Central memory CD4-positive, alpha-beta T cell (primary cell): ENCODE measurements around the gene TRMT2A.
A peak's percentile ranks its signal among the peaks of the same experiment; 100 is the strongest.

Source experiments
- DNase-seq: peaks from one replicate; pipeline ENCODE4 v3.0.0; 2022

TRMT2A gene

DNA sequence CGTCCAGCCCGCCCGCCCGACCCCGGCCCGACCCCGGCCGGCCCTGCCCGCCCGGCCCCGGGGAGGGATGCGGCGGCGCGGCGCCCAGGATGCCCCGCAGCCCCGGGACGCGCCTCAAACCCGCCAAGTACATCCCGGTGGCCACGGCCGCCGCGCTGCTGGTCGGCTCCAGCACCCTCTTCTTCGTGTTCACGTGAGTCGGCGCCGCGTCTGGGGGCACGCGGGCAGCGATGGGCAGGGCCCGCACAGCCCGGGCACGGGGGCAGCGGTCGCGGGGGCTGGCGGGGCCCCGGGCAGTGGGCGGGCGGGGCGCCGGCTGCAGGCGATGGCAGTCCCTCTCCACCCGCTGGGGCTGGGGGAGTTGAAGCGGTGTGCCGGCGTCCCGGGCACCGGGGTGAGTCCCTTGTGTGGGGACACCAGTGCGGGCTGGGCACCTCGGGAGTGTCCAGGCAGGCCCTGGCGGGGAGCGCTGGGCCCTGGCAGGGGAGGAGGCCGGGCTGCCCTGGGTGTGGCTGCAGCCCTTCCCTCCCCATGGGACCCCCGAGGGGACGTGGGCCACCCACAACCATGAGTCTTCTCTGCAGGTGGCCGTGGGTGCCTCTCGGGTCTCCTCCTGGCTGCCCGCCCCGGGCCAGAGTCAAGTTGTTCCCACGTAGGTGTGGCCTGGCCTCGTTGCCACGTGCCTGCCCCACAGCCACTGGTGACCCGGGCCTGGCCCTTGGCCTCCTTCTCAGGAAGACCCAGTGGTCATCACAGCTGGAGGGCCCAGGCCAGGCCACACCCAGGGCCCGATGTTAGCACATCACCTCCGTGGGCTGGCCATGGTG, 15.0 kb upstream of the TRMT2A start:
- DNase-seq, result peak; percentile 28

DNA sequence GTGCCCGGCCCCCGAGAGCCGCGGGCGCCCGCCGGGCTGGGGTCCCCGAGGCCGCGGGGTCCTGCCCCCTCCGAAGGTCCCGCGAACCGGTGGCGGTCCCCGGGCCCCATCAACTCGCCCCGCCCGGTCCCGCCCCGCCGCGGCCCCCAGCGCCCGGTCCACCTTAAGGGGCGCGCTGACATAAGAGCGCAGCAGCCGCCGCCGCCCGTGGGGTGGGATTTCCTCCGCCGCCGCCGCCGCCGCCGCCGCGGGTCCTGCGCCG, 14.5 kb upstream of the TRMT2A start, which contains the start of gene ZDHHC8:
Gene ZDHHC8, plus strand, starts transcription at position 208 of the 262 bp plus-strand sequence. CDS start 144 bp downstream, outside the sequence.
- DNase-seq, result peak; percentile 30

DNA sequence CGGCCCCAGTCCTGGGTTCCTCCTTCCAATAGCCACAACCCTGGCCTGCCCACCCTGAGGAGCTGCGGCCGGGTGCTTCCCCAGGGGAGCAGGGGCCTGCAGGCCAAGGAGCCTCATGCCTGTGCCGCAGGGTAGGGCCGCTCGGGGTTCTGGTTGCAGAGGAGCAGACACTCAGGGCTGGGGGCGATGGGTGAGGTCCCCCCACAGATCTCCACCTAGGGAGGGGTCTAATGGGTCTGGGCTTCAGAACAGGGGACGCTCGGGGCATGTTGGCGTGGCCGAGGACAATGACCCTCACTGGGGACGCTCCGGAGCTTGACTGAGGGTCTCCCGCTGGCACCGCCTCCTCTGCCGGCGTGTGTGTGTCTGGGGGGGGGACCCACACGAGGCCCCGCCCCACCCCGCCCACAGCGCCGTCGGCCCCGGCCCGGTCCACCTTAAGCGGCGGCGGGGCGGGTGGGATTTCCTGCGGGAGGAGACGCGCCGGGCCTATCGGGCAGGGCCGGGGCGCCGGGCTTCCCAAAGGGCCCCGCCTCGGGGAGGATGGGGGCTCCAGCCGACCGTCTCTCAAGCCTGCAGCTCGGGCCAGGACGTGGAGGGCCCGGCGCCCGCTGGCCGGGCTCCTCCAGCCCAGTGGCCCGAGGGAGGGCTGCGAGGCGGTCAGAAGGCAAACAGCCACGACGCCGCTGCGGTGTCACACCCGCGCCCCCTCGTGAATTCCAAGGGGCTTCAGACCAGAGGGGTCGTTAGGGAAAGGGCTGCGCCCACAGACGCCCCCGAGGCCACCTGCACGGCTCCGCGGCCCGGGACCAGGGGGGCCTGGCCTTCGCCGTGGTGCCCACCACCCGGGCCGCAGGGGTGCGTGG, 13.9 kb upstream of the TRMT2A start:
- DNase-seq, result peak; percentile 77

GRCh38 chr22:20130319-20130718, 13.3 kb upstream of the TRMT2A start:
- no peak for DNase-seq

DNA sequence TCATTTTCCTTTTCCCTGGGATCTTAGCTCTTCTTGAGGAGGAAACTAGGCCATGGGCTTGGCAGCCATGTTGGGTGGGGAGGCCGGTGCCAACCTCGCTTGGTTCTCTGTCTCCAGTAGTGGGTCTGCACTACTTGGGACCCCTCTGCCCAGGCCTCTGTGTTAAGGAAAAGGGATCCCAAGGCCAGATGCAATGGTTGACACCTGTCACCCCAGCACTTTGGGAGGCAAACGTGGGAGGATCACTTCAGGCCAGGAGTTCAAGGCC, 12.7 kb upstream of the TRMT2A start:
- no peak for DNase-seq

- peak; percentile 53 for DNase-seq
Measured at GRCh38 chr22:20128902-20129746, 12.1 kb upstream of the TRMT2A start.

GRCh38 chr22:20128619-20128901, 11.5 kb upstream of the TRMT2A start:
- DNase-seq, result no peak

GRCh38 chr22:20127869-20128618, 11.0 kb upstream of the TRMT2A start:
- DNase-seq, result no peak

- no peak for DNase-seq
Measured at GRCh38 chr22:20127318-20127868, 10.4 kb upstream of the TRMT2A start.

DNA sequence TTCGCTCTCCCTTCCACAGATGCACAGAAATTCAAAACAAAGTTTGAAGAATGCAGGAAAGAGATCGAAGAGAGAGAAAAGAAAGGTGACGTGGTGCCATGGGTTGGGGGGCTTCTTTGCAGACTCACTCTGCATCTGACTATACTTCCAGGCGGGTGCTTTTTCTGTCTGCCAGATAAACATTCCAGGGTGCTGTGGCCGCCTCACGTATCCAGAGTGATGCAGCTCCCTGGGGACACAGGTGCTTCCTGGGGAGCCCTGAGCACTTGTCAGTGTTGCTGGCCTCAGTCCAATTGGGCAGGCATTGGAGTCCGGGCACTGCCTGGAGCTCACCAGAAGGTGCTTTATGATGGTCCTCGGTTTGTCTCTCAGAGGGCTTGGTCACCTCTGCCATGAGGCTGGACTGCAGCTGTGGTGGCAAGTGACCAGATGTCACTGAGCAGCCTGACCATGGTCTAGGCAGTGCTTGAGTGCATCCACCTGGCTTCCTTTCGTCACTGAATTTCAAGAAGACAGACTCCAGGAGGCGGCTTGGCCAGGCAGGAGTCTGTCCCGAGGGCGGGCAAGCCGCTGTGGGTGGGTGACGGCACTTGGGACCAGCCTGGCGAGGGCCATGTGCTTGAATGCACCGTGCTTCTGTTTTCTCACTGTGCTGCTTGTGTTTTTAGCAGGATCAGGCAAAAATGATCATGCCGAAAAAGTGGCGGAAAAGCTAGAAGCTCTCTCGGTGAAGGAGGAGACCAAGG, 9.4 kb upstream of the TRMT2A start:
- no peak for DNase-seq

DNA sequence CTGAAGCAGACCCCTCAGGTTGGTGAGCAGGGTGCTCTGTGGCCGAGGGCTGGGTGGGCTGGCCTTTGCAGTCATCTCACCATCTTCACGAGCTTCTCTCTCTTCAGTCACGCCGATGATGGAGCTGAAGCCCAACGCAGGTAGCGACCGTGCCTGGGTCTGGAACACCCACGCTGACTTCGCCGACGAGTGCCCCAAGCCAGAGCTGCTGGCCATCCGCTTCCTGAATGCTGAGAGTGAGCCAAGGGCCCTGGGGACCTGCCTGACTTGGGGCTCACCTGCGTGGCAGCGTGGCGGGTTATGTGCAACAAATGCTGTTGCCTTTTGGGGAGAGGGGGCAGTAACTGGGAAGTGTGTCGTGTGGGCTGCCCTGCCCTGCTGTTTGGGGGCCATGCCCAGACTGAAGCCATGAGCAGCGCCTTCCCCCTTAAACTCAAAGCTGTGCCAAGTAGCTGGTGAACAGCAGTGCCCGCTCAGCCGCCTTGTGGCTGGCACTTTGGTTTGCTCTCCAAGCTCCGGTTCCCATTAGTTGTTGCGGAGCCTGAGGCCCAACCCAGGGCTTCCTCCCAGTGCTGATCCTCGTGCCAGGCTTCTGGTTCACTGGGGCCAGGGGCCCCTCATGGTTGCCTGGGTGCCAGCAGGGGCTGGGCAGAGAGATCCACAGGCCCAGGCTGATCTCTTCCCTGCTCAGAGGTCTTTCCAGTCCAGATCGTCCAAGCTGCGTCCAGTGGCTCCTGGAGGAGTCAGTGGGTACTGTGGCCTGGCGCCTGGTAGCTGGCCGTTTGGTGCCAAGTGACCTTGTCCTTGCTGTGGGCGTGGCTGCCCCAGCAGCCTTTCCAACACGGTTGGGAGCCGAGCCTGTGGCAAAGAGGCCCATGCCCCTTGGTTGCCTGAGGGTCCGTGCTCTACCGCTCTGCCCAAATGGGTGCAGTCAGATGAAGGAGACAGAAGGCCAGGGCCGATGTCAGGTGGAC, 8.5 kb upstream of the TRMT2A start:
- DNase-seq, result no peak

DNA sequence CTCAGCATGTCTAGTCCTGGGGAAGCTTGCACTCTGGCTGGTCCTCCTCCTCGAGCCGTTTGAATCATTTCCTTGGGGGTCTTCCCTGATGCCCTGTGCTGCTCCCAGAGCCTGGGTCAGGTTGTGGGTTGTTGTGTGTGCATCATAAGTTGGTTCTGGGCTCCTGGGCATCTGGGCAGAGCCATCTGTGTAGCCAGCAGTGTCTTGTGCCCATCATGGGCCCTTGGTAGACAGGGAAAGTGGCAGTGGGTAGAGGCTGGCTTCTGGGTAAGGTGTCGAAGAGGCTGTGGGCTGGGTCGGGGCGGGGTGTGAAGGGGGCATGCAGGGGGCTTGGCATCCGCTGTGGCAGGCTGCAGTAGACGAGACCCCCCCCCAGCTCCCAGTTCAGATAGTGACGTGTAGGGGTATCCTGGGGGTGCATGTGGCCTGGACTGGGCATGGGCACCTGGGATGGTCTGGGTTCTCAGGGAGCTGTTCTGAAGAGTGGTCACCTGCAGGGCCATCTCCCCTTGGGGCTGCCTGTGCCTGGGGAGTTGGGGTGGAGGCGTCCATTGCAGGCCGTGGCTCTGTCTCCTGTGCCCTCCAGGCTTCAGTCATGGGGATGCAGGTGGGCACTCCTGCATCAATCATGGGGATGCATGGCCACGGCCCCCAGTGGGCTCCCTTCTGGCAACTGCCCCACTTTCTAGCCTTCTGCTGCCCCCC, 7.2 kb upstream of the TRMT2A start:
- DNase-seq, result no peak

DNA sequence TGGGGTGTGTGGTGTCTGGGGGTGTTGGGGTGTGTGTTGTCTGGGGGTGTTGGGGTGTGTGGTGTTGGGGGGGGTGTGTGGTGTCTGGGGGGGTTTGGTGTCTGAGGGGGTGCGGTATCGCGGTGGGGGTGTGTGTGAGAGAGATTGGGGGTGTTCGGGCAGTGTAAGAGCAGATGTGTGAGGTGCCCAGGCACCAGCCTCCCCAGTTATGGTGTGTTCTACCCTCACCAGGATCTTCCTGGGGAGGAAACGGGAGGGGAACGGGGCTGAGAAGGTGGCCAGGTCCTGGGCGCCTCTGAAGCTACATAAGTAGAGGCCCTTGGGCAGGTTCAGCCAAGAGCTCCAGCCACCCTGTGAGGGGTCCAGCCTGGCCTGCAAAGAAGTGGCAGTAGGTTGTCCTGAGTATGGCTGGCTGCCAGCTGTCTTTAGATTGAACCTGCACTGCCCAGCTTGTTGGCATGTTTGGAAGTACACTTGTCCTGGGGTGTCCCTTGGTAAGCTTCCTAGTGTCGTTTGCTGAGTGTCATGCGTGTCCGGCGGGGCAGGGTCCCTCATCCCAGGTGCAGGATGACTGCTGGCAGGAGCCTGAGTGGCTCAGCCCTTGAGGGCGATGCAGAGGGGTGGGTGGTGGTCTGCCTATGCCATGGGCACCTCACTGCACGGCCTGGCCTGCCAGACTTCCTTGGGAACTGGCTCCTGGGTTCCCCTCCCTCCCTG, 6.5 kb upstream of the TRMT2A start:
- no peak for DNase-seq

DNA sequence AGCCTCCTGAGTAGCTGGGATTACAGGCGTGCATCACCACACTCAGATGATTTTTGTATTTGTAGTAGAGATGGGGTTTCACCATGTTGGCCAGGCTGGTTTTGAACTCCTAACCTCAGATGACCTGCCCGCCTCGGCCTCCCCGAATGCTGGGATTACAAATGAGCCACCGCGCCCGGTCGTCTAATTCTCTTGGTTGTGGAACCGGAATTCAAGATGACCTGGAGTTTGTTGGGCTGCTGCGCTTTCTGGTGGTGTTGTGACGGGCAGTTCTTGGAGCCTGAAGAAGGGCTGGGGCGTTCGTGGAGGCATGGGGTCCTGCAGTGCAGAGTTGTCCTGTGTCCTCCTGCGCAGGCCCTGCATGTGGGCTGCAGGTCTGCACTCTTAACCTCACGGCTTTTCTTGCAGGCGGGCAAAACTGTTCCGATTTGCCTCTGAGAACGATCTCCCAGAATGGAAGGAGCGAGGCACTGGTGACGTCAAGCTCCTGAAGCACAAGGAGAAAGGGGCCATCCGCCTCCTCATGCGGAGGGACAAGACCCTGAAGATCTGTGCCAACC, 4.9 kb upstream of the TRMT2A start:
- DNase-seq, result no peak

- no peak for DNase-seq
Measured at GRCh38 chr22:20118300-20119020, 1.4 kb upstream of the TRMT2A start.

GRCh38 chr22:20117633-20118299, 740 bp upstream of the TRMT2A start:
- DNase-seq, result peak; percentile 52

DNA sequence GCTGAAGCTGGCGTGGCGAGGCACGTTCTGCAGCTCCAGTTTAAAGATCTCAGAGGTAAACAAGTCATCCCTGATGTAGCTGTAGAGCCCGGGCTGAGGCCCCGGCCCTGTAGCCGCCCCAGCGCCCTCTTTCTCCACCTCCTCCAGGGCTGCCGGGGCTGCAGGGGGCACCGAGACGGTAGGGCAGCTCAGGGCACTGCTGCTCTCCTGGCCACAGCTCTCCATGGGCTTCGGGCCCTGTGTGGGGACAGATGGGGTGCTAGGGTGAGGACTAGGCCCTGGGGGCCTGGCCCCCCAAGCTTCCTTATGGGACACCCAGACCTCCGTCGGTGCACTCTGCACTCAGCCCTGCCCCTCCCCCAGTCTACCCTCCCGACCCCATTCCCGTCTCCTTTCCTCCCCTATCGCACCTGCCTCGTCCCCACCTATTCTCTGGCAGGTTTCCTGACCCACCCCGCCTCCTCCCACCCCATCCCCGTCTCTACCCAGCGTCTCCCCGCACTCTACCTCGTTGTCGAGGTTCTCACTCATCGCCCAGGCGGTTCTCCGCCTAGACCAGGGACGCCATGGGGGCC, 563 bp downstream of the TRMT2A start:
- DNase-seq, result no peak
